A549 (cell line): ENCODE measurements around the gene FCRL1. TPM values are rescaled to one million over a fixed set of nuclear protein-coding genes. Genes with fewer than 3 reads are reported as not detected.
A peak's percentile ranks its signal among the peaks of the same experiment; 100 is the strongest.

Source experiments
- ATAC-seq, 2 experiments: fragments of 200-7000 bp in 1 of 2; fragments of >200 bp in 1 of 2; cut with Nextera tagmentation in 1 of 2; cut with Tn5 transposase in 1 of 2; 3 replicates each; pipeline versions ENCODE4 v1.8.0 to v1.9.1; 2018 to 2020; ENCODE audit warnings: mild to moderate bottlenecking in 1 of 2, moderate library complexity in 1 of 2
- CTCF ChIA-PET: fragments of 300-600 bp; sonication (Branson Sonifier 250); formaldehyde crosslinking; extraction: SDS; loops from one replicate; lab custom pipeline; 2021; ENCODE audit warnings: antibody characterized with exemption, inconsistent platforms; lab: Yijun Ruan, JAX
- POLR2A ChIA-PET: fragments of 350-600 bp; formaldehyde crosslinking; extraction: SDS; loops from one replicate; lab custom pipeline; 2021; ENCODE audit warnings: antibody characterized with exemption, inconsistent platforms; lab: Yijun Ruan, JAX
- DNase-seq, 2 experiments: peaks; one replicate each; pipeline versions ENCODE4 v3.0.0 to v3.0.0-alpha.2; 2011 to 2016; ENCODE audit warnings: low read depth in 1 of 2, low spot score in 1 of 2
- FAIRE-seq: peaks from 2 replicates; lab custom pipeline; 2011; peaks lifted over from hg19 to GRCh38; lab: Jason Lieb, UNC
- H3K27ac ChIP-seq, 2 experiments: fragments of >200 bp; sonication (Bioruptor Twin); formaldehyde crosslinking; 3 replicates each; pipeline ENCODE4 v1.5.1; 2016 to 2017
- H3K4me1 ChIP-seq: fragments of >200 bp; sonication (Bioruptor Twin); formaldehyde crosslinking; 3 replicates; pipeline ENCODE4 v1.6.1; 2016
- H3K4me2 ChIP-seq: fragments of >200 bp; sonication (Bioruptor Twin); formaldehyde crosslinking; 3 replicates; pipeline ENCODE4 v1.6.1; 2016
- H3K4me3 ChIP-seq: fragments of >200 bp; sonication (Bioruptor Twin); formaldehyde crosslinking; 3 replicates; pipeline ENCODE4 v1.5.1; 2016
- H3K9me3 ChIP-seq: fragments of >200 bp; sonication (Bioruptor Twin); formaldehyde crosslinking; 3 replicates; pipeline ENCODE4 v1.6.1; 2016
- BHLHE40 ChIP-seq: IDR thresholded peaks from 2 replicates; pipeline ENCODE4 v1.6.1; 2012; ENCODE audit warnings: low read depth, low read length, inconsistent platforms
- CEBPB ChIP-seq, 2 experiments: fragments of >200 bp in 1 of 2; sonication (Bioruptor Twin) in 1 of 2; formaldehyde crosslinking in 1 of 2; IDR thresholded peaks; 2 replicates each; pipeline ENCODE4 v1.6.1; 2012 to 2016
- CHD2 ChIP-seq: fragments of 150-350 bp; IDR thresholded peaks from 2 replicates; pipeline ENCODE4 v1.6.1; 2014; ENCODE audit warnings: low read length; ENCODE audit not compliant: partially characterized antibody
- EHMT2 ChIP-seq: fragments of 200-600 bp; sonication (generic); IDR thresholded peaks from 2 replicates; pipeline ENCODE4 v1.6.1; 2016; ENCODE audit warnings: antibody characterized with exemption, low read depth, mild to moderate bottlenecking, moderate library complexity
- ELK1 ChIP-seq: fragments of 150-350 bp; IDR thresholded peaks from 2 replicates; pipeline ENCODE4 v1.6.1; 2014; ENCODE audit warnings: low read depth, mild to moderate bottlenecking, low read length
- EP300 ChIP-seq, 2 experiments: fragments of >200 bp; sonication (Bioruptor Twin); formaldehyde crosslinking; IDR thresholded peaks; 2 replicates in 1 of 2; 3 replicates in 1 of 2; pipeline ENCODE4 v1.6.1; 2016 to 2017
- ESRRA ChIP-seq: fragments of 150-350 bp; IDR thresholded peaks from 2 replicates; pipeline ENCODE4 v1.6.1; 2014; ENCODE audit warnings: mild to moderate bottlenecking, low read length, borderline replicate concordance
- HES2 ChIP-seq: fragments of >200 bp; sonication (Bioruptor Twin); formaldehyde crosslinking; IDR thresholded peaks from 2 replicates; pipeline ENCODE4 v1.6.1; 2016
- HEYL ChIP-seq: fragments of 250-450 bp; sonication (Bioruptor Pico); IDR thresholded peaks from 2 replicates; pipeline ENCODE4 v1.8.0; 2021; ENCODE audit warnings: mild to moderate bottlenecking, moderate library complexity
- JUN ChIP-seq, 2 experiments: fragments of >200 bp; sonication (Bioruptor Twin); formaldehyde crosslinking; IDR thresholded peaks; 2 replicates in 1 of 2; 3 replicates in 1 of 2; pipeline ENCODE4 v1.6.1; 2016 to 2017
- JUNB ChIP-seq: fragments of >200 bp; sonication (Bioruptor Twin); formaldehyde crosslinking; IDR thresholded peaks from 2 replicates; pipeline ENCODE4 v1.6.1; 2016
- KDM5A ChIP-seq: fragments of 200-600 bp; sonication (generic); IDR thresholded peaks from 2 replicates; pipeline ENCODE4 v1.6.1; 2016; ENCODE audit warnings: antibody characterized with exemption, mild to moderate bottlenecking
- MYC ChIP-seq: IDR thresholded peaks from 2 replicates; pipeline ENCODE4 v1.6.1; 2012; ENCODE audit warnings: mild to moderate bottlenecking, inconsistent platforms, low read length, improper control_type of control experiment, borderline replicate concordance
- NFE2L2 ChIP-seq: fragments of 150-350 bp; conservative IDR thresholded peaks from 2 replicates; pipeline ENCODE4 v1.6.1; 2014; ENCODE audit warnings: low read length
- PBX3 ChIP-seq: IDR thresholded peaks from 2 replicates; pipeline ENCODE4 v1.6.1; 2012
- RAD21 ChIP-seq, 2 experiments: fragments of >200 bp in 1 of 2; sonication (Bioruptor Twin) in 1 of 2; formaldehyde crosslinking in 1 of 2; IDR thresholded peaks in 1 of 2; conservative IDR thresholded peaks in 1 of 2; 2 replicates in 1 of 2; 3 replicates in 1 of 2; pipeline ENCODE4 v1.6.1; 2012 to 2018; ENCODE audit warnings: inconsistent platforms in 1 of 2
- RCOR1 ChIP-seq: fragments of 150-350 bp; IDR thresholded peaks from 2 replicates; pipeline ENCODE4 v1.6.1; 2014; ENCODE audit warnings: antibody characterized with exemption, low read length, low read depth
- RFX5 ChIP-seq: fragments of 450-650 bp; IDR thresholded peaks from 2 replicates; pipeline ENCODE4 v1.7.1; 2014; ENCODE audit warnings: antibody characterized with exemption, mild to moderate bottlenecking, moderate library complexity
- TP53 ChIP-seq: fragments of 250-450 bp; sonication (Bioruptor Pico); IDR thresholded peaks from 2 replicates; pipeline ENCODE4 v1.5.0; 2021; ENCODE audit warnings: mild to moderate bottlenecking, moderate library complexity
- USF2 ChIP-seq: fragments of 450-650 bp; IDR thresholded peaks from 2 replicates; pipeline ENCODE4 v1.6.1; 2014; ENCODE audit warnings: antibody characterized with exemption
- ZSCAN20 ChIP-seq: fragments of 250-450 bp; sonication (Bioruptor Pico); IDR thresholded peaks from 2 replicates; pipeline ENCODE4 v1.8.0; 2022; ENCODE audit warnings: mild to moderate bottlenecking, moderate library complexity
- WGBS: methylation state at CpG from one replicate; pipeline ENCODE4 v1.1.6; 2017; ENCODE audit errors: missing lambda C conversion rate; 5-methylcytosine and 5-hydroxymethylcytosine counted together
- polyA plus RNA-seq, 4 experiments: library from polyadenylated mRNA; depleted of rRNA in 3 of 4; stranded (reverse); fragments of >200 nt; fragmentation: RNase III in 1 of 4; extraction: RNeasy Plus Mini Kit Qiagen cat#74134 plus additional on column Dnase treatment in 1 of 4; gene quantifications; 2 replicates in 3 of 4; 3 replicates in 1 of 4; pipeline ENCODE4 v1.2.3, GENCODE V29; 2011 to 2017

The FCRL1 gene
- polyA plus RNA-seq, 2 of the 4 experiments (the other 2 are of a cell fraction): not detected

- ChIA-PET POLR2A (no interaction called here), CTCF (interaction anchor here (1.3 kb wide), 1 partner anchor 23 kb away, joined by 3 read pairs; no protein-coding TSS in a partner anchor)
- no peak overlapping the region for H3K27ac ChIP-seq
- no peaks in the 10 kb centered on the region for H3K9me3 ChIP-seq
- H3K4me2 ChIP-seq: no peak overlapping the region
- no peak overlapping the region for H3K4me3 ChIP-seq
- ATAC-seq: no peak
- peak in 1 of 2 experiments; percentile 10 for DNase-seq
- no peaks in the 10 kb centered on the region for H3K4me1 ChIP-seq
- 22% methylated on average over 9 of the region's 9 CpGs for WGBS
- FAIRE-seq: no peak
- TF ChIP-seq KDM5A (no peak), HES2 (no peak), BHLHE40 (no peak), TP53 (CRISPR knock-in tag) (no peak), ELK1 (no peak), CEBPB (IDR thresholded peaks at IDR 0.05) (no peak), MYC (no peak), JUN (IDR thresholded peaks at IDR 0.05) (no peak), ESRRA (no peak), RCOR1 (no peak), NFE2L2 (no peak), RAD21 (conservative IDR thresholded peaks at IDR 0.05 in 1 of 2, IDR thresholded peaks at IDR 0.05 in 1 of 2) (no peak)
Measured at GRCh38 chr1:157770442-157771043, 49.4 kb downstream of the FCRL1 start.

GRCh38 chr1:157766792-157767191 lies 53.1 kb downstream of the FCRL1 start:
- DNase-seq (no peak), FAIRE-seq (no peak), ATAC-seq (no peak)
- Histone ChIP-seq H3K9me3 (no peaks in the 10 kb centered on the region), H3K27ac (no peak overlapping the region), H3K4me3 (no peak overlapping the region), H3K4me1 (no peaks in the 10 kb centered on the region), H3K4me2 (no peak overlapping the region)
- TF ChIP-seq EHMT2 (no peak), JUNB (no peak), PBX3 (no peak), EP300 (IDR thresholded peaks at IDR 0.05) (no peak), CHD2 (no peak), RFX5 (no peak)
- ChIA-PET CTCF (no interaction called here), POLR2A (no interaction called here)

GRCh38 chr1:157758018-157758417 lies 61.9 kb downstream of the FCRL1 start:
- Histone ChIP-seq H3K4me2 (no peak overlapping the region), H3K4me3 (no peak overlapping the region), H3K4me1 (no peaks in the 10 kb centered on the region), H3K27ac (no peak overlapping the region), H3K9me3 (no peaks in the 10 kb centered on the region)
- DNase-seq (no peak), FAIRE-seq (no peak), ATAC-seq (no peak)
- ChIA-PET CTCF (interaction anchor here (0.6 kb wide), 1 partner anchor 658 kb away, joined by 3 read pairs; no protein-coding TSS in a partner anchor), POLR2A (no interaction called here)
- TF ChIP-seq RFX5: no peak
- TF ChIP-seq HEYL: no peak
- TF ChIP-seq USF2: no peak
- TF ChIP-seq HES2: no peak
- TF ChIP-seq NFE2L2: no peak
- TF ChIP-seq ESRRA: no peak
- TF ChIP-seq ZSCAN20 (CRISPR knock-in tag): no peak
- 24% methylated on average over 4 of the region's 4 CpGs for WGBS
